GM10847 (cell line): ENCODE results near the gene SUCLG2.

Experiments used
- POLR2A ChIP-seq: IDR thresholded peaks from 2 replicates; pipeline ENCODE4 v1.6.1; 2011; ENCODE audit not compliant: insufficient read length; ENCODE audit errors: extremely low read depth

SUCLG2 gene

GRCh38 chr3:67637255-67637900 is 17.0 kb downstream of the SUCLG2 start:
- no peak for TF ChIP-seq POLR2A

GRCh38 chr3:67635806-67636205 is 18.6 kb downstream of the SUCLG2 start:
- TF ChIP-seq POLR2A = no peak

- no peak for TF ChIP-seq POLR2A
Measured at GRCh38 chr3:67635257-67635656, 19.2 kb downstream of the SUCLG2 start.

GRCh38 chr3:67630666-67631362 is 23.6 kb downstream of the SUCLG2 start:
- no peak for TF ChIP-seq POLR2A

- no peak for TF ChIP-seq POLR2A
Measured at GRCh38 chr3:67624687-67625086, 29.7 kb downstream of the SUCLG2 start.

GRCh38 chr3:67624078-67624477 is 30.3 kb downstream of the SUCLG2 start:
- TF ChIP-seq POLR2A = no peak

- TF ChIP-seq POLR2A = no peak
Measured at GRCh38 chr3:67622652-67623051, 31.8 kb downstream of the SUCLG2 start.

- no peak for TF ChIP-seq POLR2A
Measured at GRCh38 chr3:67620869-67621268, 33.5 kb downstream of the SUCLG2 start.

GRCh38 chr3:67619991-67620390 is 34.4 kb downstream of the SUCLG2 start:
- no peak for TF ChIP-seq POLR2A

GRCh38 chr3:67617518-67617917 is 36.9 kb downstream of the SUCLG2 start:
- no peak for TF ChIP-seq POLR2A

- TF ChIP-seq POLR2A = no peak
Measured at GRCh38 chr3:67616046-67616445, 38.4 kb downstream of the SUCLG2 start.

- no peak for TF ChIP-seq POLR2A
Measured at GRCh38 chr3:67614195-67614594, 40.2 kb downstream of the SUCLG2 start.

- no peak for TF ChIP-seq POLR2A
Measured at GRCh38 chr3:67610458-67610857, 44.0 kb downstream of the SUCLG2 start.

GRCh38 chr3:67609709-67610108 is 44.7 kb downstream of the SUCLG2 start:
- TF ChIP-seq POLR2A = no peak

- no peak for TF ChIP-seq POLR2A
Measured at GRCh38 chr3:67608034-67608433, 46.4 kb downstream of the SUCLG2 start.

GRCh38 chr3:67605377-67605776 is 49.0 kb downstream of the SUCLG2 start:
- no peak for TF ChIP-seq POLR2A

GRCh38 chr3:67602816-67603215 is 51.6 kb downstream of the SUCLG2 start:
- TF ChIP-seq POLR2A = no peak
